ENCODE results near the gene SIRPD. TPM values are rescaled to one million over a fixed set of nuclear protein-coding genes. Genes with fewer than 3 reads are reported as not detected.
A peak's percentile ranks its signal among the peaks of the same experiment; 100 is the strongest.

SIRPD gene
- total RNA-seq, 2 donors from 2014 or later = not detected

DNA sequence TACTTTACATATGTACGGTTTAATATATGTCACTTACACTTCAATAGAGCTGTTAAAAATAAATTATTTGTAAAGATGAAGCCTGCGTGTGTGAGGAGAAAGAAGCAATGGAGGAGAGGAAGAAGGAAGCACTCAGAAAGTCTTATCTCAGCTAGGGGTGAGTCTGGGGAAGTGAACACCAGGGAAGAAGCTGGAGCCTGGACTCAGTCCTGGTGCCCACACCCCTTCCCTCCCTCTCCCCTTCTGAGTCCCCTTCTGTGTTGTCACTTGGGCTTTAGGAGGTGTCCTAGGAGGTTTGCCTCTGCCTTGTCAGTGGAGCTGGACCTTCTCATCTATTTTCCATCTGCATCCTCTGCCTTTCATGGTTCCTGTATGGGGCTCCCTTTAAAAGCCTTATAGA, 68.2 kb downstream of the SIRPD start:
- H3K36me3 ChIP-seq = no peaks in the 10 kb centered on the region
- H3K9me3 ChIP-seq = no peaks in the 10 kb centered on the region
- H3K9ac ChIP-seq (ENCODE audit: low read depth in 2 of 2, low read length in 2 of 2) = no peak overlapping the region
- H3K27ac ChIP-seq = peak overlapping the region; percentile 50
- no peaks in the 10 kb centered on the region for H3K4me1 ChIP-seq
- DNase-seq = no peak
- H3K4me3 ChIP-seq = peak overlapping the region; percentile 9
- TF ChIP-seq, protein P1, sequence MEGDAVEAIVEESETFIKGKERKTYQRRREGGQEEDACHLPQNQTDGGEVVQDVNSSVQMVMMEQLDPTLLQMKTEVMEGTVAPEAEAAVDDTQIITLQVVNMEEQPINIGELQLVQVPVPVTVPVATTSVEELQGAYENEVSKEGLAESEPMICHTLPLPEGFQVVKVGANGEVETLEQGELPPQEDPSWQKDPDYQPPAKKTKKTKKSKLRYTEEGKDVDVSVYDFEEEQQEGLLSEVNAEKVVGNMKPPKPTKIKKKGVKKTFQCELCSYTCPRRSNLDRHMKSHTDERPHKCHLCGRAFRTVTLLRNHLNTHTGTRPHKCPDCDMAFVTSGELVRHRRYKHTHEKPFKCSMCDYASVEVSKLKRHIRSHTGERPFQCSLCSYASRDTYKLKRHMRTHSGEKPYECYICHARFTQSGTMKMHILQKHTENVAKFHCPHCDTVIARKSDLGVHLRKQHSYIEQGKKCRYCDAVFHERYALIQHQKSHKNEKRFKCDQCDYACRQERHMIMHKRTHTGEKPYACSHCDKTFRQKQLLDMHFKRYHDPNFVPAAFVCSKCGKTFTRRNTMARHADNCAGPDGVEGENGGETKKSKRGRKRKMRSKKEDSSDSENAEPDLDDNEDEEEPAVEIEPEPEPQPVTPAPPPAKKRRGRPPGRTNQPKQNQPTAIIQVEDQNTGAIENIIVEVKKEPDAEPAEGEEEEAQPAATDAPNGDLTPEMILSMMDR (IDR thresholded peaks at IDR 0.05) = no peak
- no peaks in the 10 kb centered on the region for H3K27me3 ChIP-seq
- intact Hi-C loops (cut with DNase I) = no loop called here

DNA sequence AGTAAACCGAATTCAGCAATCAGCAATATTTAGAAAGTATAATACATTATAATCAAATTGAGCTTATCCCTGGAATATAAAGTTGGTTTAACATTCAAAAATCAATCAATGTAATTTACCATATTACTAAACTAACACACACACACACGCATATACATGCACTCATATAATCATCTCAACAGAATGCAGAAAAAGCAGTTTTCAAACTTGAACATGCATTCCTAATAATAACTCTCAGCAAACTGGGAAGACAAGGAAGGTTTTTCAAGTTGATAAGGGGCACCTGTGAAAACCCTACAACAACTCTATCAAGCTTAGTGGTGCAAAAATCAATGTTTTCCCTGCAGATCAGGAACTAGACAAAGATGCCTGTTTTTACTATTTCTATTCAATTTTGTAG, 70.9 kb downstream of the SIRPD start:
- intact Hi-C loops (cut with DNase I) = no loop called here
- Histone ChIP-seq H3K9me3 (no peaks in the 10 kb centered on the region), H3K4me1 (no peaks in the 10 kb centered on the region), H3K27ac (no peak overlapping the region), H3K36me3 (no peaks in the 10 kb centered on the region), H3K27me3 (no peaks in the 10 kb centered on the region), H3K4me3 (no peak overlapping the region), H3K9ac (ENCODE audit: low read depth in 2 of 2, low read length in 2 of 2) (no peak overlapping the region)
- no peak for DNase-seq
- TF ChIP-seq, protein P1 (IDR thresholded peaks at IDR 0.05) = no peak

DNA sequence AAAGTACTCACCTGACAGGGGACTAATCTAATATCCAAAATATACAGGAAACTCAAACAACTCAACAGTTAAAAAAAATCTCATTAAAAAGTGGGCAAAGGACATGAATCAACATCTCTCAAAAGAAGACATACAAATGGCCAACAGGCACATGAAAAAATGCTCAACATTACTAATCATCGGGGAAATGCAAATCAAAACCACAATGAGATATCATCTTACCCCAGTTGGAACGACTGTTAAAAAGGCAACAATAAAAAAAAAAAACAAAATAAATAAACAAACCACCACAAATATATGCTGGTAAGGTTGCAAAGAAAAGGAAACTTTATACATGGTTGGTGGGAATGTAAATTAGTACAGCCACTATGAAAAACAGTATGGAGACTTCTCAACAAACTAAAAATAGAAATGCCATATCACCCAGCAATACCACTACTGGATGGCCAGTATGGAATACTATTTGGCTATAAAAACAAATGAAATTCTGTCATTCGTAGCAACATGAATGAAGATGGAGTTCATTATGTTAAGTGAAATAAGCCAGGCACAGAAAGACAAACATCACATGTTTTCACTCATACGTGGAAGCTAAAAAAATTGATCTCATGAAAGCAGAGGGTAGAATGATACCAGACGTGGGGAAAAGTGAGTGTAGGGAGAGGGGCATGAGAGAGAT, 72.9 kb downstream of the SIRPD start:
- TF ChIP-seq, protein P1 (IDR thresholded peaks at IDR 0.05) = no peak
- DNase-seq = no peak
- no peak overlapping the region for H3K9ac ChIP-seq (ENCODE audit: low read depth in 2 of 2, low read length in 2 of 2)
- H3K27ac ChIP-seq = no peak overlapping the region
- no peaks in the 10 kb centered on the region for H3K36me3 ChIP-seq
- intact Hi-C loops (cut with DNase I) = no loop called here
- H3K27me3 ChIP-seq = no peaks in the 10 kb centered on the region
- H3K4me3 ChIP-seq = no peak overlapping the region
- H3K9me3 ChIP-seq = no peaks in the 10 kb centered on the region
- no peaks in the 10 kb centered on the region for H3K4me1 ChIP-seq

Other genes with a start within 250 kb of the SIRPD start
- 100 to 1,000 TPM; 202 to 345 TPM for gene SDCBP2, start 228.6 kb downstream of the SIRPD start, total RNA-seq
- 100 to 1,000 TPM; 307 to 310 TPM for gene FKBP1A, start 164.7 kb downstream of the SIRPD start, total RNA-seq
- 10 to 100 TPM; 67.4 to 76.0 TPM for gene NSFL1C, start 90.9 kb downstream of the SIRPD start, total RNA-seq
- gene SIRPB2, start 66.3 kb downstream of the SIRPD start, total RNA-seq = 1 to 10 TPM in 1 of 2 donors, under 1 TPM in 1; 0.74 to 3.0 TPM
- 1 to 10 TPM in 1 of 2 donors, under 1 TPM in 1; 0.82 to 1.0 TPM for gene SIRPB1, start 62.3 kb upstream of the SIRPD start, total RNA-seq
- under 1 TPM; 0.61 to 0.69 TPM for gene SIRPG, start 100.1 kb upstream of the SIRPD start, total RNA-seq

Measured in colonic mucosa (tissue), 4 donors.